Occipital lobe (tissue), 2 donors: ENCODE measurements around the gene ZNF236. TPM values are rescaled to one million over a fixed set of nuclear protein-coding genes. Genes with fewer than 3 reads are reported as not detected.

Experiments
- DNase-seq: peaks from one replicate; lab custom pipeline; 2025; lab: John Stamatoyannopoulos, UW
- total RNA-seq: library from RNA; depleted of rRNA; stranded (reverse); fragments of >200 nt; gene quantifications from one replicate; pipeline ENCODE4 v1.2.3, GENCODE V29; 2014

The ZNF236 gene
- total RNA-seq, 1 donor from 2014 or later, result 30.3 TPM

- no peak for DNase-seq
Observed at GRCh38 chr18:76821356-76821874, 942 bp upstream of the ZNF236 start.

- DNase-seq, result peak; percentile 30
Observed at GRCh38 chr18:76821875-76822505, 367 bp upstream of the ZNF236 start.

- no peak for DNase-seq
Observed at GRCh38 chr18:76823161-76823538, 793 bp downstream of the ZNF236 start.

GRCh38 chr18:76823587-76824011 is 1.2 kb downstream of the ZNF236 start:
- no peak for DNase-seq

GRCh38 chr18:76824145-76824676 is 1.9 kb downstream of the ZNF236 start:
- no peak for DNase-seq

- no peak for DNase-seq
Observed at GRCh38 chr18:76824754-76825153, 2.4 kb downstream of the ZNF236 start.

GRCh38 chr18:76827205-76828200 is 5.1 kb downstream of the ZNF236 start:
- DNase-seq, result no peak

- DNase-seq, result no peak
Observed at GRCh38 chr18:76834379-76834778, 12.0 kb downstream of the ZNF236 start.

GRCh38 chr18:76835380-76835779 is 13.0 kb downstream of the ZNF236 start:
- DNase-seq, result no peak

- DNase-seq, result no peak
Observed at GRCh38 chr18:76837071-76837470, 14.7 kb downstream of the ZNF236 start.

GRCh38 chr18:76838182-76838581 is 15.8 kb downstream of the ZNF236 start:
- DNase-seq, result no peak

GRCh38 chr18:76839086-76839794 is 16.9 kb downstream of the ZNF236 start:
- no peak for DNase-seq

- DNase-seq, result no peak
Observed at GRCh38 chr18:76842837-76843530, 20.6 kb downstream of the ZNF236 start.

- no peak for DNase-seq
Observed at GRCh38 chr18:76844144-76844543, 21.8 kb downstream of the ZNF236 start.

GRCh38 chr18:76844742-76845477 is 22.6 kb downstream of the ZNF236 start:
- no peak for DNase-seq

GRCh38 chr18:76846217-76846616 is 23.9 kb downstream of the ZNF236 start:
- no peak for DNase-seq

- DNase-seq, result no peak
Observed at GRCh38 chr18:76847916-76848315, 25.6 kb downstream of the ZNF236 start.

- no peak for DNase-seq
Observed at GRCh38 chr18:76850112-76850511, 27.8 kb downstream of the ZNF236 start.

GRCh38 chr18:76855594-76855993 is 33.2 kb downstream of the ZNF236 start:
- DNase-seq, result no peak

- DNase-seq, result no peak
Observed at GRCh38 chr18:76857476-76857875, 35.1 kb downstream of the ZNF236 start.
